Measurements from ENCODE around the gene PTTG1IP. TPM values are rescaled to one million over a fixed set of nuclear protein-coding genes. Genes with fewer than 3 reads are reported as not detected.

PTTG1IP gene
- total RNA-seq, 2 experiments from 2014 or later, result 60.7 to 61.8 TPM

DNA sequence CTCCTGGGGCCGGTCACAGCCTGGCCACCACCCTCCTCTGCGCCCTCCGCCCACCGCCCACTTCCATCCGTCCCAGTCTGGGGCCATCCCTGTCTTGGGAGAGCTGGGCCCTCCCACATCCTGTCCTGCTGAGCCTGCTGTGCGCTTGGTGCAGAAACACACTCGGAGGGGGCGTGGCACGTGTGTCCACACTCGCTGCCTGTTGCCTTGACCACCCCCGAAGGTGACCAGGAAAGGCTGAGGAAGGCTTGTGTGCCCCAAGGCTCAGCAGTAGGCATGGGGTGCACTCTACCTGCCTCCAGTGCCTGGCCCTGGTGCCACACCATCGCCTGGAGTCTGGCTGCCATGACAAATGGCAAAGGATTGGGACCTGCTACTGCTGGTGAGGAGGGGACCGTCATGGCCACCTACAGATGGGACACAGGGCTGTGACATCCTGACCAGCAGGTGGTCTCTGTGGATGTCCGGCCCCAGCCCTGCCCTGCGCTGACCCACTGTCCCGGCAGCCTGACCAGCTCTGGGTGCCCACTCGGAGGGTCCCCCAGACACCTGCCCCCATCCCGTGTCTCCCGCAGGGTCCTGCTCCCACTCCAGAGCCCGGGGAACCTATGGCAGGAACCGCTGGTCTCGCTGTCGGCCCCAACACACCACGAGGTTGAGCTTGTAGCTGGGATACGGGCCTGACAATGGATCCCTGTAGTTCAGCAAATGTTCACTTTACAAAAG, 23.2 kb upstream of the PTTG1IP start:
- DNase-seq (no peak), ATAC-seq (no peak)
- intact Hi-C loops (cut with micrococcal nuclease), result no loop called here
- no peaks in the 10 kb centered on the region for H3K9me3 Mint-ChIP-seq
- H3K27ac Mint-ChIP-seq, result no peak overlapping the region
- H3K4me1 Mint-ChIP-seq (ENCODE audit: low read depth), result peaks cover 19% of the 10 kb centered on the region
- peaks cover 36% of the 10 kb centered on the region for H3K36me3 Mint-ChIP-seq (ENCODE audit: low read depth)
- TF ChIP-seq, protein P1, sequence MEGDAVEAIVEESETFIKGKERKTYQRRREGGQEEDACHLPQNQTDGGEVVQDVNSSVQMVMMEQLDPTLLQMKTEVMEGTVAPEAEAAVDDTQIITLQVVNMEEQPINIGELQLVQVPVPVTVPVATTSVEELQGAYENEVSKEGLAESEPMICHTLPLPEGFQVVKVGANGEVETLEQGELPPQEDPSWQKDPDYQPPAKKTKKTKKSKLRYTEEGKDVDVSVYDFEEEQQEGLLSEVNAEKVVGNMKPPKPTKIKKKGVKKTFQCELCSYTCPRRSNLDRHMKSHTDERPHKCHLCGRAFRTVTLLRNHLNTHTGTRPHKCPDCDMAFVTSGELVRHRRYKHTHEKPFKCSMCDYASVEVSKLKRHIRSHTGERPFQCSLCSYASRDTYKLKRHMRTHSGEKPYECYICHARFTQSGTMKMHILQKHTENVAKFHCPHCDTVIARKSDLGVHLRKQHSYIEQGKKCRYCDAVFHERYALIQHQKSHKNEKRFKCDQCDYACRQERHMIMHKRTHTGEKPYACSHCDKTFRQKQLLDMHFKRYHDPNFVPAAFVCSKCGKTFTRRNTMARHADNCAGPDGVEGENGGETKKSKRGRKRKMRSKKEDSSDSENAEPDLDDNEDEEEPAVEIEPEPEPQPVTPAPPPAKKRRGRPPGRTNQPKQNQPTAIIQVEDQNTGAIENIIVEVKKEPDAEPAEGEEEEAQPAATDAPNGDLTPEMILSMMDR (IDR thresholded peaks at IDR 0.05), result no peak
- CTCF ChIA-PET, result interaction anchor here (0.8 to 7.3 kb wide), 5 partner anchors 10 to 52 kb away, joined by 3 to 83 read pairs (median 4); no protein-coding TSS in a partner anchor
- H3K27me3 Mint-ChIP-seq, result no peaks in the 10 kb centered on the region
- POLR2A ChIA-PET, result interaction anchor here (1.2 to 17.0 kb wide), 8 partner anchors 10 to 43 kb away, joined by 3 to 166 read pairs (median 8); partner anchors contain the start of genes PTTG1IP and SLX9
- no peak overlapping the region for H3K4me3 Mint-ChIP-seq

GRCh38 chr21:44895859-44896258, 22.4 kb upstream of the PTTG1IP start:
- no peak for ATAC-seq
- H3K36me3 Mint-ChIP-seq (ENCODE audit: low read depth), result peaks cover 33% of the 10 kb centered on the region
- peak overlapping the region; percentile 61 for H3K27ac Mint-ChIP-seq
- TF ChIP-seq, protein P1 (IDR thresholded peaks at IDR 0.05), result no peak
- no peaks in the 10 kb centered on the region for H3K27me3 Mint-ChIP-seq
- intact Hi-C loops (cut with micrococcal nuclease), result no loop called here
- POLR2A ChIA-PET, result interaction anchor here (0.6 to 17.0 kb wide), 8 partner anchors 11 to 470 kb away, joined by 3 to 166 read pairs (median 6); partner anchors contain the start of gene PTTG1IP
- no peak for DNase-seq
- no peaks in the 10 kb centered on the region for H3K9me3 Mint-ChIP-seq
- no peak overlapping the region for H3K4me3 Mint-ChIP-seq
- CTCF ChIA-PET, result interaction anchor here (0.6 to 7.3 kb wide), 5 partner anchors 12 to 158 kb away, joined by 3 to 83 read pairs (median 6); no protein-coding TSS in a partner anchor
- H3K4me1 Mint-ChIP-seq (ENCODE audit: low read depth), result peaks cover 19% of the 10 kb centered on the region

- Mint-ChIP-seq H3K27ac (peak overlapping the region; percentile 11), H3K36me3 (ENCODE audit: low read depth) (peaks cover 29% of the 10 kb centered on the region)
These were observed 21.3 kb upstream of the PTTG1IP start for GRCh38 chr21:44894687-44895302.

GRCh38 chr21:44893948-44894656, 20.6 kb upstream of the PTTG1IP start:
- DNase-seq, result no peak
- no peaks in the 10 kb centered on the region for H3K9me3 Mint-ChIP-seq
- no peak overlapping the region for H3K4me3 Mint-ChIP-seq
- no peaks in the 10 kb centered on the region for H3K27me3 Mint-ChIP-seq
- ChIA-PET CTCF (interaction anchor here (0.6 to 7.3 kb wide), 14 partner anchors 10 to 245 kb away, joined by 3 to 83 read pairs (median 4); partner anchors contain the start of gene UBE2G2), POLR2A (interaction anchor here (0.7 to 17.0 kb wide), 11 partner anchors 11 to 86 kb away, joined by 3 to 166 read pairs (median 3); partner anchors contain the start of genes ITGB2, PTTG1IP and SLX9)
- intact Hi-C loops (cut with micrococcal nuclease), result loop anchor here (5.0 kb wide), 1 partner anchor 33 kb away; no protein-coding TSS in a partner anchor
- TF ChIP-seq, protein P1 (IDR thresholded peaks at IDR 0.05), result no peak
- peaks cover 19% of the 10 kb centered on the region for H3K4me1 Mint-ChIP-seq (ENCODE audit: low read depth)
- peak overlapping the region; percentile 59 for H3K27ac Mint-ChIP-seq
- H3K36me3 Mint-ChIP-seq (ENCODE audit: low read depth), result peaks cover 30% of the 10 kb centered on the region
- no peak for ATAC-seq

More at GRCh38 chr21:44894687-44895302, 21.3 kb upstream of the PTTG1IP start:
- intact Hi-C loops (cut with micrococcal nuclease), result loop anchor here (5.0 kb wide), 1 partner anchor 33 kb away; no protein-coding TSS in a partner anchor
- Mint-ChIP-seq H3K27me3 (no peaks in the 10 kb centered on the region), H3K4me1 (ENCODE audit: low read depth) (peaks cover 19% of the 10 kb centered on the region), H3K4me3 (no peak overlapping the region), H3K9me3 (no peaks in the 10 kb centered on the region)
- TF ChIP-seq, protein P1 (IDR thresholded peaks at IDR 0.05), result no peak
- ChIA-PET CTCF (interaction anchor here (0.6 to 7.3 kb wide), 11 partner anchors 13 to 244 kb away, joined by 3 to 83 read pairs (median 5); partner anchors contain the start of gene UBE2G2), POLR2A (interaction anchor here (0.7 to 17.0 kb wide), 7 partner anchors 10 to 86 kb away, joined by 3 to 166 read pairs (median 4); partner anchors contain the start of genes ITGB2 and PTTG1IP)
- DNase-seq, result no peak
- no peak for ATAC-seq

Measured in activated CD8-positive, alpha-beta T cell treated with anti-CD3 and anti-CD28 coated beads for 36 hours (primary cell).